HG02571 (cell line): ENCODE results near the gene BMPR1A.
"Not testable (repeated sequence)": the region's sequence is repeated elsewhere in the genome, so short reads cannot be mapped to it uniquely, and the experiment has no call there.

Experiments used
- ATAC-seq: cut with Tn5 transposase; IDR thresholded peaks from one replicate; pipeline ENCODE4 v1.9.1; 2021; ENCODE audit warnings: mild to moderate bottlenecking, moderate library complexity; ENCODE audit not compliant: unreplicated experiment

BMPR1A gene

DNA sequence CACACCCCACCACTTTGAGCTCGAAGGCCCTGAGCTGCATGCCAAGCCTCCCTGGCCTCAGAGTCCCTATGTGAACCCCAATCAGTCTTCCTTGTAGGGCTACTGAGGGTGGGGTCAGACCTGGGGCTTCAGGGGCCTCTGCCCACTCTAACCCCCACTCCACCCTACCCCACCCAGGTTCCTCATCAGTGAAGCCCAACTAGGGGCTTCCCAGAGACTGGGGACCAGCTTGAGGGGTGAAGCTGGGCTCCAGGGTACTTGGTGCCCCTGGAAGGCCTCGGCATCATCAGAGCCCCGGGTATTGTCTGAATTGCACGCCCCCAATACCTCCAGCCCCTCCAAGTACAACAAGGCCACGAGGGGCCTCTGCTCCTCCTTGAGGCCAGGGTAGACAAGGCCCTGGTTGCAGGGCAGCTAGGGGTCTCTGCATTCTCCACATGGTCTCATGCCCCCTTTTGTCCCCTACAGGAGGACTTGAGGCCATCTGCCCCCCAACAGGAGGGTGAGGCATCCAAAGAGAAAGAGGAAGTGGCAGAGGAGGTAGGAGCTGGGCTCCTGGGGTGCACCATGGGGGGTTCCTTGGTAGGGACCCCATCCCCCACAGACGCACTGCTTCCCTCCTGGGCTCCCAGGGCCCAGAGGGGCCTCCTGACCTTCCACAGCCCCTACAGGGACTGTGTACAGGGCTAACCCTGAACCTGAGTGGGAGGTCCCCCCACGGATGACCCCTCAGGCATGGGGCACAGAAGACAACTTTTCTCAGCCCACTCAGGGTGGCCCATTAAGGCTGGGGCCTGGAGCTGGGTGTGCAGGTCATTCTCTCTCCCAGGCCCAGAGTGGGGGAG lies 205.9 kb downstream of the BMPR1A start:
- no peak for ATAC-seq

DNA sequence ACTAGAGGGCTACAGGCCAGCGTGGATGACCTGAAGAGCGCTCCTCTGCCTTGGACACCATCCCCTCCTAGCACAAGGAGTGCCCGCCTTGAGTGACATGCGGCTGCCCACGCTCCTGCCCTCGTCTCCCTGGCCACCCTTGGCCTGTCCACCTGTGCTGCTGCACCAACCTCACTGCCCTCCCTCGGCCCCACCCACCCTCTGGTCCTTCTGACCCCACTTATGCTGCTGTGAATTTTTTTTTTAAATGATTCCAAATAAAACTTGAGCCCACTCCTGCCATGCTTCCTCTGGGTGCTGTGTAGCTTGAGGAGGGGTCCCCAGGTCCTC lies 206.5 kb downstream of the BMPR1A start:
- ATAC-seq: no peak

DNA sequence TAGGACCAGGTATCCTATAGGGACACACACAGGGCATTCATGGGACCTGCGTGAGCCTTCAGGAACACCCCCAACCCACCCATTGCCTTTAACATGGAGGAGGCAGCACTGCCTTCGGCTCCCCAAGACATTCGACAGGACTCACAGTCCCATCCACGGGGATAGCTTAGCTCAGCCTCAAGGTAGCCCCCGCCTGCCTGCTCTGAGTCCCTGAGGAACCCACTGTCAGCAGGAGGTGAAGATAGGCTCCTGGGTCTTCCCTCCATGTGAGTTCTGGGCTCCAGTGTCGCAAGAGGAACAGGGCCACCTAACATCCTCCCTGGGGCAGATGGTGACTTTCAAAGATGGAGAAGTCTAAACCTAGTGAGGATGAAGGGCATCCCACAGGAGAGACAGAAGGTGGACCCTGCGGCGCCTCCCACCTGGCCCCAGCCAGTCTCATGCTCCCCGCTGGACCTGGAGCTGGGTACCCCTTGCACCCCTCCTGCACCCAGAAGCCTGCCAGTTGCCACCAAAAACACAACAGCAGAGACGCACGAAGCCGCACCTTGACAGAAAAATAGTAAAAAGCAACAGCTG lies 207.0 kb downstream of the BMPR1A start:
- no peak for ATAC-seq

DNA sequence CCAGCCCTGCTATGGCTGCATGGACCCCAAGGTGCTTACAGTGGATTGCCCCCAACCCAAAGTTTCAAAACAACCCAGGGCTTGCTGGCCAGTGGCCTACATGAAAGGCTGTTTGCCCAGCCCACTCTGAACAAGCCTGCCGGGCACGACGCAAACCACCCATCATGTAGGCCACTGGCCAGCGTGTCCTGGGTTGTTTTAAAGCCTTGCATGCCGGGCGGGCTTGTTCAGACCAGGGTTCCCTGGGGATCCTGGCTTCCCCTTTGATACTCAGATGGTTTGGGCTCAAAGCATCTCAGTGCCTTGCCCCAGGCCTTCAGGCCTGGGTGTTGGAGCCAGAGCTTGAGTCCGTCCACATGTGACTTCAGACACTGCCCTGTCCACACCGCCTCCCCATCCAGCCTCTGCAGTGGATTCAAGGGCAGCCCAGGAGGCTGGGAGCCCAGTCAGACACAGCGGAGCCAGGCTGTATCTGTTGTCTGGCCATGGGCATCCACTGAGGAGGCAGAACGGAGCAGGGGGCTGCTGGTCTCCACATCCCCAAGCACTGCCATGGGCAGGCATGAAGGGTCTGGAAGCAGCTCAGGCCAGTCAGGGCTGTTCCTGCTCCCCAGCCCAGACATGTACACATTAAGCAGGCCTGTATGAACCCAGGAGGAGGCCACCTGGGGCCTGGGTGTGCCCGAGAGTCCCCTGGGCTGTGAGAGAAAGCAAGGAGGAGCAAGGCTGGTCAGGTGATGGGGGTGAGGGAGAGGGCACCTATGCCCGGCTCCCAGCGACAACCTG lies 207.8 kb downstream of the BMPR1A start:
- ATAC-seq: no peak

DNA sequence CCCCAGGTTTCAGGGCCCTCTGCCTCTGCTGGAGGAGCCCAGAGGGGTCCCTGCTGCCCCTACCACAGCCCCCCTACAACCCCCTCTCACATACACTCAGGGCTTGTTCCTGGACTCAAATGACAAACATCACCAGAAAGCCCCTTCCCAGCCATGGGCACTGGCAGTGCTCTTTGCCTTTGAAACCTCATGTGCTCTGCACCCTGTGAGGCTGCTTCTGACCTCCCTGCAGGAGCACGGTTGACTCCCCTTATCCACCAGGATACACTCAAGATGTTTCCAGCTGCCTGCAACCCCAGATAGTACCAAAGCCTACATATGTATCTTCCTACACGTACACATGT lies 208.4 kb downstream of the BMPR1A start:
- ATAC-seq: no peak

DNA sequence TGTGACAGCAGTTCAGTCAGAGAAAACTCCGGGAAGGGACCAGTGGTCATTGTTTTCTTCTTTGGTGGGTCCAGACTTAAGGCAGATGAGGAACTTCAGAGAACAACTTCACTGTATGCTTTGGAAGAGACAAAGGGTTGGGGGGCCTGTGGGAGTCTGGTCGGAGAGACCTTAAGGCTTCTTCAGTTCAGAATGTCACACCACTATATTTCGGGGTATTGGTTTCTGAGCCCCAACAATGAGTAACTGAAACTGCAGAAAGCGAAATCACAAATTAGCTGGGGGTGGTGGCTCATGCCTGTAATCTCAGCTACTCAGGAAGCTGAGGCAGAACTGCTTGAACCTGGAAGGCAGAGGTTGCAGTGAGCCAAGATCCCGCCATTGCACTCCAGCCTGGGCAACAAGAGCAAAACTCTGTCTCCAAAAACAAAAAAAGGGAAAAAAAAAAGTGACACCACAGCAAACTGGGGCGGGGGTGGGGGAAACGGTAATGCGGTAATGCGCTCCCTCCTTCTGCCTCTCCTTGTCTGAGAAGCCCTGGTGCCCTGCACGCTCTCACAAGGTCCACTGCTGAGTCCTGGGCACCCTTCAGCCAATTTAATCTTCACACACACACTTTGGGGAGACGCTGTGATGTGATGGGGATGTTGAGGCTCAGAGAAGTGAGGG lies 209.7 kb downstream of the BMPR1A start:
- no peak for ATAC-seq

DNA sequence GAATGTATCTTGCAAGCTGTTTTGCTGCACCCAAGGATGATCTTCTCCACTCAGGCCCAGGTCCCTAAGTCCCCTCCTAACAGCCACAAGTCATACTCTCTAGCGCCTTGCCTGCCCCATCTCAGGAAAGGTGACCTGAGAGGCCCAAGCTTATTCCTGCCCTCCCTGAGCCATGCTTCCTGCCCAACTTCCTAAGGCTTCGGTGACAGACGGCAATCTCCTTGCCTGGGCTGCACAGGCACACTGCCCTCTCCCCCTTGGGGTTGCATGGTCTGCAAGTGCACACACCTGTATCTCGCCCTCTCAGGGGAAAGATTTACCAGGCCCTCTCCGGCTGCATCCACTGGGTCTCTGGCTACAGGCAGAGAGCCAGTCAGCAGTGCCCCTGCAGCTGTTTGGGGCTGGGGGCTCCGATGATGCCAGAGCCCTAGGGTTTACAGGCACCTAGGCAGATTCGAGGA lies 211.1 kb downstream of the BMPR1A start:
- ATAC-seq: no peak

DNA sequence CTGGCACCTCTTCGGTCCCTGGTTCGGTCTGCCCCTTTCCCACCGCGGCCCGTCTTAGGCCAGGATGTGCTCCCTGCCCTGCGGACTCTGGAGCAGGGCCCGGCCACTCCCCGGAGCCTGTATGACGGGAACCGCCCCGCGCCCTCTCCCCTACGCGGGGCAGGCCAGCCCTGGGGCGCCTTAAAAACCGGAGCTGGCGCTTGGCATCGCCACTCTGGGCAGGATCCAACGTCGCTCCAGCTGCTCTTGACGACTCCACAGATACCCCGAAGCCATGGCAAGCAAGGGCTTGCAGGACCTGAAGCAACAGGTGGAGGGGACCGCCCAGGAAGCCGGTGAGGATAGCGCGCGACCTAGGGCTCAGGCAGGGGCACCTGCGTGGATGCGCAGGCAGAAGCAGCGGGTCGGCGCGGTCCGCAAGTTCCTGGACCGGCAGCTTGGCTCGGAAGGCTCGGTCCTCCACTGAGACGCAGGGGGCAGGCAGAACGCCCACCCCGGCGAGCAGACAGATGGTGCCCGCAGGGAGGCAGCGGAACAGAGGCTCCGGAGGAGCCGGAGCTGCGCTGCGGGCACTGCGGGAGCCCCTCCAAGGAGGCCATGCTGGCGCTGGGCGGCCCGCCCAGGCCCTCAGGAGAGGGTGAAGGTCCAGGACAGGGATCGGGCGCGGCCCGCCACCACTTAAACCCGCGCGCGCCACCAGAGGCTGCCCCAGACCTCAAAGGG lies 212.0 kb downstream of the BMPR1A start, which contains the start of gene ADIRF:
ADIRF (plus strand) TSS at position 212 of the 723 bp plus-strand sequence; CDS start at position 275, 63 bp downstream.
- ATAC-seq: no peak

DNA sequence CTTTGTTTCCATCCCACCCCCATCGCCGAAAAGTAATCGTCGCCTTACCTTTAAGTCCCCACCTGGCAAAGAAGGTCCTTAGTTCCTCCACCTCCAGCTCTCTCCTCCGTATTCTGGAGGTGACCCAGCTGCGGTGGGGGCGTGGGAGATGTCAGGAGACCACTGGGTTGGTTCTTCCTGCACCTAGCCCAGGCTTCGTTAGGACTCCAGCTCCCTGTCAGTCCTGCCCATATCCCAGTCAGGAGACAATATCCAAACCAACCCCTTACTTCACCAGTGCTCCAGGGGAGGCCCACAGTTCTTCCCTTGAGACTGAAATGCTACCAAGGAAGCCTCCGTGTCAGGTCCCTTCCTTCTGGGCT lies 212.6 kb downstream of the BMPR1A start:
- ATAC-seq: no peak

DNA sequence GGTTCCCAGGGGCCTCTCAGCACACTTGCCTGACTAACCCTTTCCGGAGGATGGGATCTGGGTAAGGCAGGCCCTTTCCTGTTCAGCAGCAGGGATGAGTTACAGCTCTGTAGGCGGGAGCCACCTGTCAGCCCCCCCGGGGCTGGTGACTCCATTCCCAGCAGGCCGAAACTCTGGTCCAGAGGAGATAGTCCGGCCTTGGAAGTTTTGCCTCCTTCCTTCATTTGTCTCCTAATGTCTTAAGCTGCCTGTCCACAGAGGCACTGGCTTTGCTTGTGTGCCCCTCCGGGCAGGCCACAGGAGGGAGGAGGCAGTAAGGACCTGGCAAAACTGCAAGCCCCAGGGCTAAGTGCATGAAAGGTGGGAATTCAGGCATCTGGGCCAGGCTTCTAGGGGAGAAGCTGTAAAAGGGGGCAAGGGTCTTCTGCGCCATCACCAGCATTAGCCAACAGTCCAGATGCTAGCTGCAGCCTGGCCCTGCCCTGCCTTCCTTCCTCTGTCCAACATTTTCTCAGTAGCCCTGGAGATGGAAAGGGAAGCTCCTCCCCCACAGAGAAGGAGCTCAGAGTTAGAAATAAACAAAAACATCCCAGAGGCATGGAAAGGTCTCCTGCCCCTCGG lies 213.1 kb downstream of the BMPR1A start:
- no peak for ATAC-seq

DNA sequence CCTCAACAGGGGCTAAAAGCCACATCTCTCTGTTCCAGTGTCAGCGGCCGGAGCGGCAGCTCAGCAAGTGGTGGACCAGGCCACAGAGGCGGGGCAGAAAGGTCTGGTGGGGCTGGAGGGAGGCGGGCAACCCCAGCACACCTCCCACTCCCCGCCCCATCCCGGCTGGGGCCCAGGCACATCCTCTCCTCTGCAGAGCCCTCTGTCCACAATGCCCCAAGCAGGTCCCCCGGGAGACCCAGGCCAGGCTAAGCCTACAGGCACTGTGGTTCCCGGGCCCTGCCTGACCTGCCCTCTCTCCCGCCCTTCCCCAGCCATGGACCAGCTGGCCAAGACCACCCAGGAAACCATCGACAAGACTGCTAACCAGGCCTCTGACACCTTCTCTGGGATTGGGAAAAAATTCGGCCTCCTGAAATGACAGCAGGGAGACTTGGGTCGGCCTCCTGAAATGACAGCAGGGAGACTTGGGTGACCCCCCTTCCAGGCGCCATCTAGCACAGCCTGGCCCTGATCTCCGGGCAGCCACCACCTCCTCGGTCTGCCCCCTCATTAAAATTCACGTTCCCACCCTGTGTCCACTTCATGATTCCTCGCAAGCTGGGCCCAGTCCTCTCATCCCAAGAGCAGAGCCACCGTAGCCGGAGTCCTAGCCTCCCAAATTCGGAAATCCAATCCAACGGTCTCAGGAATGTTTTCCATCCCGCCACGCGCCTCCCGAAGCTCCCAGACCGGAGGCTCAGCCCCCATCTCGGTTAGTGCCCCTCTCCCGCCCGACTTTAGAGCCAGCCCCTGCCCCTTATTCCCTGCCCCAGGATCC lies 214.0 kb downstream of the BMPR1A start:
- no peak for ATAC-seq

DNA sequence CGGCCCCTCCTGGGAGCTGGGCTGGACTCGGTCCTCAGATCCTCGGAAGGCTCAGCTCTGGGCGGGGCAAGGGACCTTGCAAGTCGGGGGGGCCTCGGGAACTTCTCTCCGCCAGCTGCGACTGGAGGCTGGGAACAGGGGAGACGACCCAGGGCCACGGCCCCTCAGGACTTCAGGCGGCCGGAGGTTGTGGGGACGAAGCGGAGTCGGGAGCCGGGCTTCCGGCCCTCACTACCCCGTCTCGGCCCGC lies 214.5 kb downstream of the BMPR1A start:
- ATAC-seq: no peak

DNA sequence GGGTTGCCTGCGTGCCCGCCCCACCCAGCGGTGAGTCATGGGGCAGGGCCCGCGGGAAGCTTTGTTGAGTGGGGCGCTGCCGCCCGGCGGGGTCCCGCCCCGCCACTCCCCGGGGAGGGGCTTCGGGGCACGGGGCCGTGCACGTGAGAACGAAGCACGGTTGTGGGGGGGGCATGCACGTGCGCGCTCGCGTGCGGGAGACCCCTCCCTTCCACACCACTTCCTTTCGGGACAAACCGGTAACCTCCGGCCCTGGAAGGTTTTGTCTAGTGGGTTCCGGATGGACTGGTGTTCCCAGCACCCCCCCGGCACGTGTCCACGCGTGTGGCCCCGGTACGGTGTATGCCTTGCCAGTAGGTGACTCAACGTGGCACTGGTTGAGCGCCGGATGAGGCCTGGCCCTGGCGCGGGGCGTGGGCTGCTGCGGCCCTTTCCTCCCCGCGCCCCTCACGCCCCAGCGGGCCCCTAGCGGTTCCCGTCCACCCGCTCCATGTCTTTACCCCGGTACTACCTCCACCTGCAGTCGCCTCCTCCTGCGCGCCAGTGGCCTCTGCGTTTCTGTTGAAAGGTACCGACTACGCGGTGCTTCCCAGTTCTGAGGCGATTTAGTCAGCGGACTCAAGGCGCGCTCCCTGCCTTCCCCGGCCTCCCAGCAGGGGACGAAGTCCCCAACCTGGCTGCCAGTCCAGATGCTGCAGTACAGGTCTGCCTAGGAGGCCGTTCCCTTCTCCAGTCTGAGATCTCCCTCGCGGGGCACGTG lies 215.0 kb downstream of the BMPR1A start:
- peak; percentile 71 for ATAC-seq

DNA sequence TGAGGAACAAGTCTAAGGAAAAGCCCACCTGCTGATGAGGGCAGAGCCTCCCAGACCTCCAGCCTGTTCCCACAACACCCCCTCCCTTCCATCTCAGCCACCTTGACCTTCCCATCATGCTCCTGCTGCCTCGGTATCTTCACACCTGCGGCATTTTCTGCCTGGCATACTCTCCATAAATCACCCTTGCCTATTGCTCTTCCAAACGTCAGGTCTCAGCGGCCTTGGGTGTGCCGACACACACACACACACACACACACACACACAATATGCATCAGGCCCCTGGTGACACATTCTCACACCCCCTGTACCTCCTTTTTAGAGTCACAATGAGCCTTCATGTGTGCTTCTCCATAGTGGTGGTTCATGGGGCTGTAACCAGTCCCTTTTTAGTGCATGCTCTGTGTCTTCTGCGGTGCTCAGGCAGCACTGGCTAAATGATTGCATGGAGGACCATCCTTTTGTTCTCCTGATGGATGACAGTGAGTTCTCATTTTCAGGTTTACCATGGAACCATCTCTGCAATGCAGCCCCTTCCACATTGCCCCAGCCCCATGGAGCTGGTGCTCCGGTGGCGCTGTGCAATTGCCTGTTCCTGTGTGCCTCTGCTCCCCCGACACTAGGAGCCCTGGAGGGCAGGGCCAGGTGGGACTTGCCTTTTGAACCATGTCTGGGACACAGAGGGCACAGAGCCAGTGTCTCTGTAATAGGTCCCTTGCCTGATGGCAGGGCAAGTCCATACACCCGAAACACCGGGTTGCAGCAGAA lies 216.4 kb downstream of the BMPR1A start:
- ATAC-seq: no peak

DNA sequence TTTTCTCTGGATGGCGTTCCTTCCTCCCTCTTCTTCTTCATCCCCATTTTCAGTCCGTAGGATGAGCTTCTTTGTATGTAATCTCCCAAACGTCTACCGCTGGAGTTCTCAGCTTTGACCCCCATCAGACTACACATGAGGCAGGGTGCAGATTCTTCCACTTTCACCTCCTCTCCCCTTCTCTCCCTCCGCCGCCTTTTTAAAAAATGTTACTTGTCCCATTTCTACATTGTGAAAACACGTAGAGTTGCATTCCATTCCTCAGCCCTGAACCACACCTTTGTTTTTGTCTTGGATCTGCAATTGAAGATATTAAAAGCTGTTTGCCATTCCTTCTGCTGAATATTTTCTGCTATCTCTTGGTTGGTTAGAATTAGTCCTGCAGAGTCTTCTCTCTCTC lies 218.1 kb downstream of the BMPR1A start:
- no peak for ATAC-seq

DNA sequence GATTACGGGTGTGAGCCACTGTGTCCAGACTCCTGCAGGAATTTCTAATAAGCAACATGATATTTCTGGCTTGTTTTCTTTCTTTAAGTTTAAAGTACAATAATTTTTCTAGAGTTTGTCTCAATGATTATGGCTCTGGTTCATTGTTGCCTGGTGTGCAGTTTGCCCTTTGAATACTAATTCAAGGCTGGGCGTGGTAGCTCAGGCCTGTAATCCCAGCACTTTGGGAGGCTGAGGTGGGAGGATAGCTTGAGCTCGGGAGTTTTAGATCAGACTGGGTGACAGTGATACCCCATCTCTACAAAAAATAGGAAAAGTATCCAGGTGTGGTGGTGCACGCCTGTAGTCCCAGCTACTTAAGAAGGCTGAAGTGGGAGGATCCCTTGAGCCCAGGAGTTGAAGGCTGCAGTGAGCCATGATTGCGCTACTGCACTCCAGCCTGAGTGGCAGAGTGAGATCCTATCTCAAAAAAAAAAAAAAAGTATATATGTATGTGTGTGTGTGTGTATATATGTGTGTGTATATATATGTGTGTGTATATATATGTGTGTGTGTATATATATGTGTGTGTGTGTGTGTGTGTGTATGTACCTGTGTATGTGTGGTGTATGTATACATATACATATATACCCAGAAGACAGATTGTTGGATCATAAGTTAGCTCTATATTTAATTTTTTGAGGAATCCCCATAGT lies 220.1 kb downstream of the BMPR1A start:
- no peak for ATAC-seq

DNA sequence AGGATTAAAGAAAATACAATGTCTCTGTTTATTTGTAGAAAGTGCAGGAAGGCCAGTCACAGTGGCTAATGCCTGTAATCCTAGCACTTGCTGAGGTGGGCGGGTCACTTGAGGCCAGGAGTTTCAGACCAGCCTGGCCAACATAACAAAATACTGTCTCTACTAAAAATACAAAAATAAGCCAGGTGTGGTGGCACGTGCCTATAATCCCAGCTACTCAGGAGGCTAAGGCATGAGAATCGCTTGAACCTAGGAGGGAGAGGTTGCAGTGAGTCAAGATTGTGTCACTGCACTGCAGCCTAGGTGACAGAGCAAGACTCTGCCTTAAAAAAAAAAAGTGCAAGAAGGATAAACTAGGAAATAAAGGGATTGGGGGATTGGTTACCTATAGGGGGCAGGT lies 222.0 kb downstream of the BMPR1A start:
- ATAC-seq: not testable (repeated sequence)
